ENCODE data around the gene CEACAM6.
"Not testable (repeated sequence)": the region's sequence is repeated elsewhere in the genome, so short reads cannot be mapped to it uniquely, and the experiment has no call there.

Gene CEACAM6

GRCh38 chr19:41748012-41748411 lies 7.3 kb upstream of the CEACAM6 start:
- FAIRE-seq = no peak

GRCh38 chr19:41750248-41751134 lies 4.8 kb upstream of the CEACAM6 start:
- FAIRE-seq = not testable (repeated sequence)

GRCh38 chr19:41753159-41753558 lies 2.2 kb upstream of the CEACAM6 start:
- FAIRE-seq = no peak

GRCh38 chr19:41753936-41754529 lies 1.3 kb upstream of the CEACAM6 start:
- no peak for FAIRE-seq

- FAIRE-seq = no peak
Observed at GRCh38 chr19:41758846-41759245, 3.5 kb downstream of the CEACAM6 start.

- no peak for FAIRE-seq
Observed at GRCh38 chr19:41767115-41767514, 11.8 kb downstream of the CEACAM6 start.

GRCh38 chr19:41768105-41768504 lies 12.8 kb downstream of the CEACAM6 start:
- not testable (repeated sequence) for FAIRE-seq

GRCh38 chr19:41769608-41770007 lies 14.3 kb downstream of the CEACAM6 start:
- FAIRE-seq = peak; percentile 43

- no peak for FAIRE-seq
Observed at GRCh38 chr19:41771410-41771809, 16.1 kb downstream of the CEACAM6 start.

- FAIRE-seq = peak; percentile 76
Observed at GRCh38 chr19:41774515-41774980, 19.2 kb downstream of the CEACAM6 start.

GRCh38 chr19:41776700-41777099 lies 21.4 kb downstream of the CEACAM6 start:
- FAIRE-seq = no peak

- no peak for FAIRE-seq
Observed at GRCh38 chr19:41783612-41784011, 28.3 kb downstream of the CEACAM6 start.

- no peak for FAIRE-seq
Observed at GRCh38 chr19:41784312-41784711, 29.0 kb downstream of the CEACAM6 start.

- no peak for FAIRE-seq
Observed at GRCh38 chr19:41784743-41785142, 29.4 kb downstream of the CEACAM6 start.

- no peak for FAIRE-seq
Observed at GRCh38 chr19:41785653-41786052, 30.3 kb downstream of the CEACAM6 start.

- FAIRE-seq = no peak
Observed at GRCh38 chr19:41787055-41787454, 31.7 kb downstream of the CEACAM6 start.

- not testable (repeated sequence) for FAIRE-seq
Observed at GRCh38 chr19:41788518-41788917, 33.2 kb downstream of the CEACAM6 start.

GRCh38 chr19:41789053-41789452 lies 33.7 kb downstream of the CEACAM6 start:
- not testable (repeated sequence) for FAIRE-seq

GRCh38 chr19:41792513-41793413 lies 37.4 kb downstream of the CEACAM6 start:
- FAIRE-seq = no peak

GRCh38 chr19:41793414-41793727 lies 38.0 kb downstream of the CEACAM6 start:
- no peak for FAIRE-seq

- FAIRE-seq = peak; percentile 94
Observed at GRCh38 chr19:41795031-41795461, 39.7 kb downstream of the CEACAM6 start.

GRCh38 chr19:41796362-41796761 lies 41.0 kb downstream of the CEACAM6 start, which contains the start of gene CEACAM3:
Gene CEACAM3 (plus strand): TSS chr19:41796587. CDS start chr19:41796678, 91 bp downstream.
- no peak for FAIRE-seq

- FAIRE-seq = no peak
Observed at GRCh38 chr19:41796901-41797300, 41.6 kb downstream of the CEACAM6 start.

Measured in islet of Langerhans (tissue), 1 donor.